ENCODE data around the gene CDK9. TPM values are rescaled to one million over a fixed set of nuclear protein-coding genes. Genes with fewer than 3 reads are reported as not detected.
"Not testable (repeated sequence)": the region's sequence is repeated elsewhere in the genome, so short reads cannot be mapped to it uniquely, and the experiment has no call there.

The CDK9 gene
- total RNA-seq, 2 experiments from 2014 or later, result 134 to 136 TPM

DNA sequence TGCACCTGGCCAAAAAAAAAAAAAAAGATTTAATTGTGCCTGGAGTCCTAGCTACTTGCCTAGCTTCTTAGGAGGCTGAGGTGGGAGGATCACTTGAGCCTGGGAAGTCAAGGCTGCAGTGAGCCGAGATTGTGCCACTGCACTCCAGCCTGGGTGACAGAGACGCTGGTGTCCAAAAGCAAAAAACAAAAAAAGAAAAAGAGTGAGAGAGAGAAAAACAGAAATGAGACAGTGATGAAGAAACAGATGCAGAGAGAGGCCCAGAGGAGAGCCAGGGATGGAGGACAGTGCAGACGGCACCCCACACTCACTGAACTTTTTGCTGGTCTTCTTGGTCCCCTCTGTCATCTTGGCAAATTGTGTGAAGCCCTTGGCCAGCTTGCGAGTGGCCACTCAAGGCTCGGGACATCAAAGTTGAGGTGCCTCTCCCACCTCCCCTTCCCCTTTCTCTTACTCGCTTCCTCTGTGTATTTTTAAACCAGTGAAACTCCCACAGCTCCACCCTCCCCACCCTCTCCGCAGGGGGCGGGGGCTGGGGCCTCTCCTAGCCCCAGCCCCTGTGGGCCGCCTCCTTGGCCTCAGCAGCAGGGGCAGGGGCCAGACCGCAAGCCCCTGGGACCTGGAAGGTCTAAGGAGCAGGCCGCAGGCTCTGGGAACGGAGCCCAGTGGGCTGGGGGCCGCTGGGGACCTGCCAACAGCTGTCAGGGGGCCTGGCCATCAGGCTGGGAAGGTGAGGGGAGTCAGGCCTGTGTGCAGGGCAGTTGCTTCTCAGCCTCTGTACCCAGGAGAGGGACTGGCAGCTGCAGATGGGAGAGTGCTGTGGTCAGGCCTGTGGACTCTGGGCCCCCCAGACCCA is 7.3 kb upstream of the CDK9 start, which contains the start of gene SH2D3C:
Gene SH2D3C (minus strand): TSS at position 387 of the 856 bp plus-strand sequence. CDS start 39 bp downstream, at position 348.
- H3K27ac Mint-ChIP-seq, result peak within 1 kb of the TSS; percentile 99
- peaks cover 23% of the 10 kb centered on the region for H3K36me3 Mint-ChIP-seq
- no peaks in the 10 kb centered on the region for H3K9me3 Mint-ChIP-seq
- DNase-seq (peak; percentile 73), ATAC-seq (ENCODE audit: low read depth) (peak; percentile 28)
- POLR2A ChIA-PET, result interaction anchor here (0.6 to 2.5 kb wide), 14 partner anchors 8 to 316 kb away, joined by 3 to 27 read pairs (median 5); partner anchors contain the start of genes FPGS, ST6GALNAC4 and TOR2A
- peaks cover 45% of the 10 kb centered on the region for H3K4me1 Mint-ChIP-seq
- no peaks in the 10 kb centered on the region for H3K27me3 Mint-ChIP-seq
- H3K4me3 Mint-ChIP-seq, result peak within 1 kb of the TSS; percentile 100

DNA sequence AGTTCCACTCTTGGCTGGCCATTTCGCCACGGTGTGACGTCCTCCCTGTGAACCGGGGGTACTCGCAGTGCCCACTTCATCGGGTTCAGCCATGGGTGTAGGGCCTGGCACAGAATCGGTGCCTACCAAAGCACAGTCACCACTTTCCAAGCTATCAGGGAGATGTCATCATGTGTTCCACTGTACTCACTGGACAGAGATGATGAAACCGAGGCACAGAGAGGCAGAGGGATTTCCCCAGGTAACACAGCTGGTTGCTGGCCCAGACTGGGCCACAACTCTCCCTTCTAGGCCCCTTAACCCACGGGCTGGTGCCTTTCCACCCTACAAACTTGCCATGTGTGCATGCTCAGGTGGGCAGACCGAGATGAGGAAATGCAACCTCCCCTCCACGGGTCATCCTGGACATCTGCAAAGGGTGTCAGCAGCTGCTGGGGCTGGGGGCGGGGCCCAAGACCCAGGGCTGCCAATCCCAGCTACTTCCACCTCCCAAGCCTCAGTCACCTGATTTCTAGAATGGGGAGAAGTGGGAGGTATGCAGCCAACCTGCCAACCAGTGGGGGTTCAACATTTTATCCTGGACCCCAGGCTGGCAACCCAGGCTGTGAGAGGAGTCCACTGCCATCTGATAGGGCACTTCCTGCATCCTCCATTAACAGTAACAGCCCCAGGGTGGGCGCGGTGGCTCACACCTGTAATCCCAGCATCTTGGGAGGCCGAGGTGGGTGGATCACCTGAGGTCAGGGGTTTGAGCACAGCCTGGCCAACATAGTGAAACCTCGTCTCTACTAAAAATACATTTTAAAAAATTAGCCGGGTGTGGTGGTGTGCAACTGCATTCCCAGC is 6.5 kb upstream of the CDK9 start:
- Mint-ChIP-seq H3K4me3 (peak overlapping the region; percentile 100), H3K27ac (peak overlapping the region; percentile 99), H3K4me1 (peaks cover 49% of the 10 kb centered on the region), H3K36me3 (peaks cover 17% of the 10 kb centered on the region), H3K9me3 (no peaks in the 10 kb centered on the region), H3K27me3 (no peaks in the 10 kb centered on the region)
- DNase-seq (peak; percentile 66), ATAC-seq (ENCODE audit: low read depth) (peak; percentile 46)
- POLR2A ChIA-PET, result interaction anchor here (0.6 to 2.5 kb wide), 15 partner anchors 9 to 315 kb away, joined by 3 to 27 read pairs (median 5); partner anchors contain the start of genes FPGS, ST6GALNAC4 and TOR2A

DNA sequence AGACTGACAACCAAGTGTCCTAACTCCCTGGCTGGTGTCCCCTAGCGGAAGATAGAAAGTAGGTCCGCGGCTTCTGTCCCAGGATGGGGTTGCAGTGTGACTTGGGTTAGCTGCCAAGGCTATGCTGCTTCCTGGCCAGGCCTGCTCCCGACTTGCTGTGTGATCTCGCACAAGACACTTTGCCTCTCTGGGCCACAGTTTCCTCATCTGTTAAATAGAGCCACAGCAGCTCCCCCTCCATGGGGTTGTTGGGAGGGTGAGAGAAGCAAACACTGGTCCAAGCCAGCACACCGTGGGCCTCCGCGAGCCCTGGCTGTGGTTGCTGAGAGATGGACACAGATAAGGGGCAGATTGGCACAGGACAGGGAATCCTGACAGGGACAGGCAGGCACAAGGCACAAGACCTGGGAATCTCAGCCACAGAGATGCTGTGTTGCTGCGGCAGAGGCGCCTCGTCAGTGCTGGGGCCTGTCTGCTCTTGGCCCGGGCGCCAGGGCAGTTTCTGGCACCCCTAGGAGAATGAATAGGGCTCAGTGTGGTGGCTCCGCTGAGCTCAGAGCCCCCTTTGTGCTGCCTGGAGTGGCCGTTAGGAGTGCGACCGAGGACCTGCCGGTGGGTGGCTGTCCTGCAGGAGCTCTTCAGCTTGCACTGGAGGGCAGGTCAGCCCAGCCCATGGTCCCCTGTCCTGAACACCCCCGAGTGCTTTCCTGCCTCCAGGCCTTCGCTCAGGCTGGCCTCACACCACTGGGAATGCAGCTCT is 5.5 kb upstream of the CDK9 start:
- H3K36me3 Mint-ChIP-seq, result peaks cover 15% of the 10 kb centered on the region
- peak overlapping the region; percentile 99 for H3K27ac Mint-ChIP-seq
- H3K4me1 Mint-ChIP-seq, result peaks cover 52% of the 10 kb centered on the region
- no peaks in the 10 kb centered on the region for H3K9me3 Mint-ChIP-seq
- DNase-seq, result no peak
- H3K4me3 Mint-ChIP-seq, result peak overlapping the region; percentile 100
- POLR2A ChIA-PET, result interaction anchor here (0.5 to 2.5 kb wide), 9 partner anchors 9 to 1251 kb away, joined by 3 to 27 read pairs (median 4); partner anchors contain the start of gene TOR2A
- no peaks in the 10 kb centered on the region for H3K27me3 Mint-ChIP-seq
- no peak for ATAC-seq (ENCODE audit: low read depth)

DNA sequence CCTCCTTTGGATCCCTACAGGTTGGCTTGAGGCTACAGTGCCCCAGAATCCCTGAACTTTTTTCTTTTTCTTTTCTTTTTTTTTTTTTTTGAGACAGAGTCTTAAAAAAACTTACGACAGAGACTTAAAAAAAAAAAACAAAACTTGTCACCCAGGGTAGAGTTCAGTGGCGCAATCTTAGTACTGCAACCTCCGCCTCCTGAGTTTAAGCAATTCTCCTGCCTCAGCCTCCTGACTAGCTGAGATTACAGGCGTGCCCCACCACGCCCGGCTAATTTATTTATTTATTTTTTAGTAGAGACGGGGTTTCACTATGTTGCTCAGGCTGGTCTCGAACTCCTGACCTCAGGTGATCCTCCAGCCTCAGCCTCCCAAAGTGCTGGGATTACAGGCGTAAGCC is 4.9 kb upstream of the CDK9 start:
- peak overlapping the region; percentile 99 for H3K27ac Mint-ChIP-seq
- H3K9me3 Mint-ChIP-seq; ATAC-seq (ENCODE audit: low read depth); H3K4me3 Mint-ChIP-seq; H3K27me3 Mint-ChIP-seq; DNase-seq: not testable (repeated sequence)
- POLR2A ChIA-PET, result interaction anchor here (0.7 to 2.2 kb wide), 4 partner anchors 10 to 312 kb away, joined by 4 to 6 read pairs (median 4); partner anchors contain the start of gene TOR2A
- H3K4me1 Mint-ChIP-seq, result peaks cover 52% of the 10 kb centered on the region
- peaks cover 15% of the 10 kb centered on the region for H3K36me3 Mint-ChIP-seq

DNA sequence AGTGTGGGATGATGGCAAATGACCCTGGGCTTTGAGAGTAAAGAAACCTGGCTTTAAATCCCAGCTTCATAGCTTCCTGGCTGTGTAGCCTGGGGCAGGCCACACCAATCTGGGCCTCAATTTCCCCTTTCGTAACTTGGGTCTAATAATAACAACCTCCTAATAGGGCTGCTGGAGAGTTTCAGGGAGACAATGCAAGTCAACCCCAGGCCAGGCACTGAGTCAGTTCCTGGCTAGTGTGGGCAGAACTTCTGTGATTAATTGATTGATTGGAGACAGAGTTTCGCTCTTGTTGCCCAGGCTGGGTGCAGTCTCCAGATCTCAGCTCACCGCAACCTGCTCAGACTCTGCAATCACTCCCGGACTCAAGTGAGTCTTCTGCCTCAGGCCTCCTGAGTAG is 4.0 kb upstream of the CDK9 start:
- DNase-seq (no peak), ATAC-seq (ENCODE audit: low read depth) (no peak)
- Mint-ChIP-seq H3K4me1 (peaks cover 50% of the 10 kb centered on the region), H3K27me3 (no peaks in the 10 kb centered on the region), H3K27ac (peak overlapping the region; percentile 46), H3K36me3 (peaks cover 13% of the 10 kb centered on the region), H3K4me3 (peak overlapping the region; percentile 57), H3K9me3 (no peaks in the 10 kb centered on the region)
- POLR2A ChIA-PET, result interaction anchor here (1.2 to 2.2 kb wide), 3 partner anchors 11 to 122 kb away, joined by 3 to 6 read pairs (median 4); no protein-coding TSS in a partner anchor

DNA sequence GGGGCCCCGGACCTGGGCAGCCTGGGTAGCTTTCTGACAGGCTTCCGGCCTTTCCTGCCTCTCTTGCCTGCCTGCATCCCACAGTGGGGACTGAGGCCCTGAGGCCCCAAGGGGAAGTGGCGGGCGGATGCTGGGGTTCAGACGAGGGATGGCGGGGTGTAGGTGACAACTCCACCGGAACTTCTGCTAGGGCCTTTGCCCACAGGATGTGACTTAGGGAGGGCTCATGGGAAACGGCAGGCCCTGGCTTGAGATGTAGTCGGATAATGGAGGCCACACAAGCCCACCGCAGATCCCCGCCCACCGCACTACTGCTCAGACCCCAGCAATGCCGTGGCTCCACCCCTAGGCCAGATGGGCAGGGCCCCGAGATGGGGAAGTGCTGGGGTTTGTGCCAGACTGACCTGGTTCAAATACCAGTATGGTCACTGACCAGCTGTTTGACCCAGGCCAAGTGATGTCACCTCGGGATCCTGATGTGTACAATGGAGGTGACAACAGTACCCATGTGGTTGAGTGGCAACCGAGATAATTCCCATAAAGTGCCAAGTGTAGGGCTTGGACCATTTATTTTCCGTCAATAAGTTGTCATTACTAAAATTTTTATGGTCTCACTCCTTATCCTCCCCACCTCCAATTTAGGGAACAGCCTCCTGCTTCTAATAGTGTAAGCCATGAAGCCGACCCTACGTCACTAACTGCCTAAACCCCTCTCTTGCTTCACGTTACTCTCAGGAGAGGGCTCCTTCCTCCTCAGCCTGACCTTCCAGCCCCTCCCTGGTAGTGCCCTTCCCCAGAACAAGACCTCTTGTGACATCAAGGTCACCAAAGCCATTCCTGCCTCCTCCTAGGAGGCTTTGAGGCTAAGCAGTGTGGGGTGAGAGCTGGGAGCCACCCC is 2.5 kb upstream of the CDK9 start:
- POLR2A ChIA-PET, result interaction anchor here (0.9 to 4.1 kb wide), 13 partner anchors 10 to 224 kb away, joined by 3 to 57 read pairs (median 4); partner anchors contain the start of gene TOR2A
- Mint-ChIP-seq H3K27me3 (no peaks in the 10 kb centered on the region), H3K9me3 (no peaks in the 10 kb centered on the region), H3K4me3 (peak overlapping the region; percentile 87), H3K27ac (peak overlapping the region; percentile 88), H3K4me1 (peaks cover 58% of the 10 kb centered on the region), H3K36me3 (peaks cover 15% of the 10 kb centered on the region)
- peak; percentile 83 for DNase-seq
- ATAC-seq (ENCODE audit: low read depth), result peak; percentile 43

DNA sequence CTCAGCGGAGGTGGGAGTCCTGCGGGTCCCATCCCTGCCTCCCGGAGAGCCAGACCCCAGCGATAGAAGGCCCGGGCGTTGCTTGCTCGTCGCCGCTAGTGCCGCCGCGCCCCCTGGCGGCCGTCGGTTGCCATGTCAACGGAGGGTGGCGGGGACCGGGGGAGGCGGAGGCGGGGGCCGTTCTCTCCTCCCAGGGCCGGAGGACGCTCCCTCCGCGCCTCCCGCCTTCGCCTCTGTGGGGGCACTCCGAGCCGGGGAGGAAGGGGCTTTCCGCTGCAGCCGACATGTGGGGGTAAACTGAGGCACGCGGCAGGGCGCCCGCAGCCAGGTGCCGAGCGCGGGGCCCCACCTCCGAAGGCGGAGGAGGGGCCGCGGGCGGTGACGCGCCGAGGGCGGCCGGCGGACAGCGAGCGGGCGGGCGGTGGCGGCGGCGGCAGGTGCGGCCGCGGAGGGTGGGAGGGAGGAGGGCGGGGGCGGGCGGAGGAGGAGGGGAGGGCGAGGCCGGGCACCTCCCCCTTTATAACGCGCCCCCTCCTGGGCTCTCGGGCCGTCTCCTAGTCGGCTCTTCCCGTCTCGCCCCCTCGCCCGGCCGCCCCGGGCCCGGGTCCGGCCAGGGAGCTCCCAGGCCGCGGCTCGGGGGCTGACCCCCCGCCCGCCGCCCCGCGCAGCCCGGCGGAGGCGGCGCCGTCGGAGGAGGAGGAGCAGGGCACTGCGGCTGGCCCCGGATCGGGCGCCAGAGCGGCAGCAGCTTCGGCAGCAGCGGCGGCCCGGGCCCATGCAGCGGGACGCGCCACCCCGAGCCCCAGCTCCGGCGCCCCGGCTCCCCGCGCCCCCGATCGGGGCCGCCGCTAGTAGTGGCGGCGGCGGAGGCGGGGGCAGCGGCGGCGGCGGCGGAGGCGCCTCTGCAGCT is 556 bp upstream of the CDK9 start:
- Mint-ChIP-seq H3K4me3 (peak overlapping the region; percentile 90), H3K36me3 (peaks cover 24% of the 10 kb centered on the region), H3K27ac (peak overlapping the region; percentile 88), H3K4me1 (peaks cover 56% of the 10 kb centered on the region), H3K27me3 (no peaks in the 10 kb centered on the region), H3K9me3 (no peaks in the 10 kb centered on the region)
- DNase-seq (peak; percentile 95), ATAC-seq (ENCODE audit: low read depth) (peak; percentile 32)
- POLR2A ChIA-PET, result interaction anchor here (0.6 to 4.1 kb wide), 27 partner anchors 9 to 334 kb away, joined by 3 to 57 read pairs (median 6); partner anchors contain the start of genes FPGS, LRSAM1, RPL12 and ST6GALNAC4

DNA sequence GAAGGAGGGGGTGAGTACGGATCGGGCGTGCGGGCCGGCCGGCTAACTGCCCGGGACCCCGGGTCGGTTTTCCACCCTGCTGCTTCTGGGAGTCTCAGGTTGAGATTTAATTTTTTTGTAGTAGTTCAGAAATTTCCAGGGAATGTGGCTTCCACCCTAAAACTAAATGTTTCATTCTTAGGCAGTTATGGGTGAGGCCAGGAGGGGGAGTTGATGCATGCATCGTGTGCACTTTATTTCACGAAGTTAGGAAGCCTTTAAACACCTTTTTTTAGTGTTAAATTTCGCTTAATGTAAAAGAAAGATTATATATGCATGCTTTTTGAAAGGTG is 905 bp downstream of the CDK9 start:
- Mint-ChIP-seq H3K36me3 (peaks cover 30% of the 10 kb centered on the region), H3K9me3 (no peaks in the 10 kb centered on the region), H3K4me3 (peak overlapping the region; percentile 90), H3K27me3 (no peaks in the 10 kb centered on the region), H3K27ac (peak overlapping the region; percentile 79), H3K4me1 (peaks cover 52% of the 10 kb centered on the region)
- DNase-seq, result no peak
- ATAC-seq (ENCODE audit: low read depth), result no peak
- POLR2A ChIA-PET, result interaction anchor here (0.6 to 3.1 kb wide), 4 partner anchors 17 to 118 kb away, joined by 3 to 29 read pairs (median 7); no protein-coding TSS in a partner anchor

DNA sequence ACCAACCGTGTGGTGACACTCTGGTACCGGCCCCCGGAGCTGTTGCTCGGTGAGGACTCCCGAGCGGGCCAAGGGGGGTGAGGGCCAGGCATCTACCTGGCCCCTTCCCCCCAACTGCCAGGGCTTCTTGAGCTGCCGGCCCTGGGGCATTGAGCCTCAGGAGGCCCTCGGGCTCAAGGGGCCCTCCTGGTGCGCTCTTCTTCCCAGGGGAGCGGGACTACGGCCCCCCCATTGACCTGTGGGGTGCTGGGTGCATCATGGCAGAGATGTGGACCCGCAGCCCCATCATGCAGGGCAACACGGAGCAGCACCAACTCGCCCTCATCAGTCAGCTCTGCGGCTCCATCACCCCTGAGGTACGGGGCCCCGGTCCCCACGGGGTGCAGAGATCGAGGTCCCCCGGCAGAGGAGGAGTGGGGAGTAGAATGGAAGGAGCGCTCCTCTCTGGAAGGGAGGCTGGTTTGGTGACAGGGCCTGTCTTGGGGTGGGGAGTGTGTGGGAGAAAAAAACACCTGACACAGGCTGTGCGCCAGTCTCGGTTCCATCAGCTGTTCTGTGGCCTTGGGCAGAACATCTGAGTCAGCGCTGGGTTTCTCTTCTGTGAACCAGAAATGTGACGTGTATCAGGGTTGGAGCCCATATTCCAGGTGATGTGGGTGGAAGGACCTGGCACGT is 2.6 kb downstream of the CDK9 start:
- DNase-seq, result no peak
- no peak overlapping the region for H3K27ac Mint-ChIP-seq

DNA sequence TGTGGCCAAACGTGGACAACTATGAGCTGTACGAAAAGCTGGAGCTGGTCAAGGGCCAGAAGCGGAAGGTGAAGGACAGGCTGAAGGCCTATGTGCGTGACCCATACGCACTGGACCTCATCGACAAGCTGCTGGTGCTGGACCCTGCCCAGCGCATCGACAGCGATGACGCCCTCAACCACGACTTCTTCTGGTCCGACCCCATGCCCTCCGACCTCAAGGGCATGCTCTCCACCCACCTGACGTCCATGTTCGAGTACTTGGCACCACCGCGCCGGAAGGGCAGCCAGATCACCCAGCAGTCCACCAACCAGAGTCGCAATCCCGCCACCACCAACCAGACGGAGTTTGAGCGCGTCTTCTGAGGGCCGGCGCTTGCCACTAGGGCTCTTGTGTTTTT is 3.3 kb downstream of the CDK9 start:
- no peak for ATAC-seq (ENCODE audit: low read depth)

More for the DNA sequence above, 2.6 kb downstream of the CDK9 start:
- POLR2A ChIA-PET, result interaction anchor here (0.6 to 1.1 kb wide), 3 partner anchors 9 to 44 kb away, joined by 4 to 5 read pairs (median 4); no protein-coding TSS in a partner anchor
- H3K4me3 Mint-ChIP-seq, result no peak overlapping the region
- peaks cover 44% of the 10 kb centered on the region for H3K4me1 Mint-ChIP-seq
- H3K9me3 Mint-ChIP-seq, result no peaks in the 10 kb centered on the region
- ATAC-seq (ENCODE audit: low read depth), result no peak
- peaks cover 30% of the 10 kb centered on the region for H3K36me3 Mint-ChIP-seq
- no peaks in the 10 kb centered on the region for H3K27me3 Mint-ChIP-seq

More for the DNA sequence above, 3.3 kb downstream of the CDK9 start:
- no peak overlapping the region for H3K4me3 Mint-ChIP-seq
- no peak overlapping the region for H3K27ac Mint-ChIP-seq
- H3K4me1 Mint-ChIP-seq, result peaks cover 37% of the 10 kb centered on the region
- no peak for DNase-seq
- H3K27me3 Mint-ChIP-seq, result no peaks in the 10 kb centered on the region
- H3K36me3 Mint-ChIP-seq, result peaks cover 30% of the 10 kb centered on the region
- H3K9me3 Mint-ChIP-seq, result no peaks in the 10 kb centered on the region
- POLR2A ChIA-PET, result no interaction called here
